Parathyroid adenoma (tissue), 2 donors: Measurements from ENCODE around the gene CXCL5.

Experiments used
- H2AFZ ChIP-seq: fragments of 300-600 bp; sonication (generic); one replicate; pipeline ENCODE4 v1.7.0; 2017; ENCODE audit warnings: antibody characterized with exemption, mild to moderate bottlenecking
- H3K27ac ChIP-seq: fragments of 300-600 bp; sonication (generic); one replicate; pipeline ENCODE4 v1.7.0; 2017
- H3K27me3 ChIP-seq: fragments of 300-600 bp; sonication (generic); one replicate; pipeline ENCODE4 v1.7.0; 2017; ENCODE audit warnings: low read length; ENCODE audit not compliant: control insufficient read depth, insufficient read depth
- H3K36me3 ChIP-seq: fragments of 300-600 bp; sonication (generic); one replicate; pipeline ENCODE4 v1.7.0; 2017; ENCODE audit warnings: low read length; ENCODE audit not compliant: control insufficient read depth, insufficient read depth
- H3K4me1 ChIP-seq: fragments of 300-600 bp; sonication (generic); one replicate; pipeline ENCODE4 v1.7.0; 2017; ENCODE audit warnings: control low read depth
- H3K4me2 ChIP-seq: fragments of 300-600 bp; sonication (generic); one replicate; pipeline ENCODE4 v1.7.0; 2017; ENCODE audit warnings: low read length
- H3K4me3 ChIP-seq: fragments of 300-600 bp; sonication (generic); one replicate; pipeline ENCODE4 v1.7.0; 2017; ENCODE audit warnings: low read depth, low read length
- H3K79me2 ChIP-seq: fragments of 300-600 bp; sonication (generic); one replicate; pipeline ENCODE4 v1.7.0; 2017; ENCODE audit warnings: control low read depth
- H3K9ac ChIP-seq: fragments of 300-600 bp; sonication (generic); one replicate; pipeline ENCODE4 v1.7.0; 2017; ENCODE audit warnings: mild to moderate bottlenecking
- H3K9me3 ChIP-seq: fragments of 300-600 bp; sonication (generic); one replicate; pipeline ENCODE4 v1.7.0; 2017; ENCODE audit warnings: low read length; ENCODE audit not compliant: control insufficient read depth
- TF ChIP-seq, protein P1 (sequence below): fragments of 300-600 bp; sonication (generic); IDR thresholded peaks from one replicate; pipeline ENCODE4 v1.7.0; 2017; ENCODE audit warnings: antibody characterized with exemption, mild to moderate bottlenecking
- donor health status: primary hyperparathyroidism.

CXCL5 gene

DNA sequence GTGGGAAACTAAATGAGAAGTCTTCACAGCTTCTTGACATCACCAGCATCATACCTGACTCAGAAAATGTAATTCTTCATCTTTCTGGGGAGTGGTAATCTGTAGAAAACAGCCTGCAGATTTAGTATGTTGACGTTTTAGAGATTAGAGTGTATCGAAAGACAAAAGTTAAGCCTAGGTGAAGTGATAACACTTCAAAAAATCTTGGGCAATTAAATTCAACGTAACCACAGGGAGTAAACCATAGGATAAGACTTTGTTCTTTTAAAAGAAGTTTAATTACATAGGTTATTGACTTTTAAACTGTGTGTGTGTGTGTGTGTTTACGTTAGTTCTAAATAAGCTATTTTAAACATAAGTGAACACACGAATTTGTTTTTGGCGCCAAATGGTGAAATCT, 1.8 kb upstream of the CXCL5 start:
- H3K79me2 ChIP-seq: no peaks in the 10 kb centered on the region
- TF ChIP-seq, protein P1, sequence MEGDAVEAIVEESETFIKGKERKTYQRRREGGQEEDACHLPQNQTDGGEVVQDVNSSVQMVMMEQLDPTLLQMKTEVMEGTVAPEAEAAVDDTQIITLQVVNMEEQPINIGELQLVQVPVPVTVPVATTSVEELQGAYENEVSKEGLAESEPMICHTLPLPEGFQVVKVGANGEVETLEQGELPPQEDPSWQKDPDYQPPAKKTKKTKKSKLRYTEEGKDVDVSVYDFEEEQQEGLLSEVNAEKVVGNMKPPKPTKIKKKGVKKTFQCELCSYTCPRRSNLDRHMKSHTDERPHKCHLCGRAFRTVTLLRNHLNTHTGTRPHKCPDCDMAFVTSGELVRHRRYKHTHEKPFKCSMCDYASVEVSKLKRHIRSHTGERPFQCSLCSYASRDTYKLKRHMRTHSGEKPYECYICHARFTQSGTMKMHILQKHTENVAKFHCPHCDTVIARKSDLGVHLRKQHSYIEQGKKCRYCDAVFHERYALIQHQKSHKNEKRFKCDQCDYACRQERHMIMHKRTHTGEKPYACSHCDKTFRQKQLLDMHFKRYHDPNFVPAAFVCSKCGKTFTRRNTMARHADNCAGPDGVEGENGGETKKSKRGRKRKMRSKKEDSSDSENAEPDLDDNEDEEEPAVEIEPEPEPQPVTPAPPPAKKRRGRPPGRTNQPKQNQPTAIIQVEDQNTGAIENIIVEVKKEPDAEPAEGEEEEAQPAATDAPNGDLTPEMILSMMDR: no peak
- H3K4me2 ChIP-seq: no peak overlapping the region
- H3K4me1 ChIP-seq: no peaks in the 10 kb centered on the region
- no peak overlapping the region for H3K9ac ChIP-seq
- H3K27ac ChIP-seq: no peak overlapping the region
- H2AFZ ChIP-seq: no peak overlapping the region
- H3K4me3 ChIP-seq: no peak overlapping the region
- H3K9me3 ChIP-seq: no peaks in the 10 kb centered on the region
- H3K36me3 ChIP-seq: no peaks in the 10 kb centered on the region
- no peaks in the 10 kb centered on the region for H3K27me3 ChIP-seq

DNA sequence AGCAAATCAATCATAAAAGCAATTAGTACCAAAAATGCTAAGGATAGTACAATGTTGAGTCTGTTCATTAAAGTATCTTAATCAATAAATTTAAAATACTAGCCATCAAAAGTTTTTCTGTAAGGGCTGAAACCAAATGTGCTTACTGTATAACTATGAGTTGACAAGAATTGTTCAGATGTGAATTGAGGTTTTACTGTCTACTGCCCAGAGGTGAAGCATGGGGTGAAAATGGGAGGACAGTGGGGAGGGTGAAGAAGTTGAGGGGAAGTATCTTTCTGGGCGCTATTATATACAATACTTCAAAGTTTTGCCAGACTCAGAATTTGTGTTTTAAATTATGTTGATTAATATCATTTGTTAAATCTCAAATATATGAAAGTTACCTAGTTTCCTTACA, 6.4 kb downstream of the CXCL5 start:
- Histone ChIP-seq H3K79me2 (no peaks in the 10 kb centered on the region), H3K4me1 (no peaks in the 10 kb centered on the region), H3K9me3 (no peaks in the 10 kb centered on the region), H3K4me2 (no peak overlapping the region), H3K9ac (no peak overlapping the region), H3K27ac (no peak overlapping the region), H3K36me3 (no peaks in the 10 kb centered on the region), H3K27me3 (no peaks in the 10 kb centered on the region), H3K4me3 (no peak overlapping the region), H2AFZ (no peak overlapping the region)
- TF ChIP-seq, protein P1: no peak

DNA sequence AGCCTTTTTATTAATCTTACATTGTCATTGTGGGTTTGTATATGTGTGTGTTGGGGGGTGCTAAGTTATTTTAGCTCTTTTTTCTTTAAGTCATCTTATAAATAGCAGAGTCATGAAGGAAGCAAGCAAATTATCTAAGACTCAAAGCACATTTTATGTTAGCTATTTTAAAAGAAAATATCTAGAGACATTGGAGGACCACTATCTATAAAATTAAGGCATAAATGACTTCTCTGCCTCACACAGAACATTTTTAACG, 6.8 kb downstream of the CXCL5 start:
- Histone ChIP-seq H3K4me2 (no peak overlapping the region), H3K79me2 (no peaks in the 10 kb centered on the region), H3K4me3 (no peak overlapping the region), H3K27ac (no peak overlapping the region), H3K9me3 (no peaks in the 10 kb centered on the region), H3K4me1 (no peaks in the 10 kb centered on the region), H3K36me3 (no peaks in the 10 kb centered on the region), H3K9ac (no peak overlapping the region), H3K27me3 (no peaks in the 10 kb centered on the region), H2AFZ (no peak overlapping the region)
- TF ChIP-seq, protein P1: no peak

DNA sequence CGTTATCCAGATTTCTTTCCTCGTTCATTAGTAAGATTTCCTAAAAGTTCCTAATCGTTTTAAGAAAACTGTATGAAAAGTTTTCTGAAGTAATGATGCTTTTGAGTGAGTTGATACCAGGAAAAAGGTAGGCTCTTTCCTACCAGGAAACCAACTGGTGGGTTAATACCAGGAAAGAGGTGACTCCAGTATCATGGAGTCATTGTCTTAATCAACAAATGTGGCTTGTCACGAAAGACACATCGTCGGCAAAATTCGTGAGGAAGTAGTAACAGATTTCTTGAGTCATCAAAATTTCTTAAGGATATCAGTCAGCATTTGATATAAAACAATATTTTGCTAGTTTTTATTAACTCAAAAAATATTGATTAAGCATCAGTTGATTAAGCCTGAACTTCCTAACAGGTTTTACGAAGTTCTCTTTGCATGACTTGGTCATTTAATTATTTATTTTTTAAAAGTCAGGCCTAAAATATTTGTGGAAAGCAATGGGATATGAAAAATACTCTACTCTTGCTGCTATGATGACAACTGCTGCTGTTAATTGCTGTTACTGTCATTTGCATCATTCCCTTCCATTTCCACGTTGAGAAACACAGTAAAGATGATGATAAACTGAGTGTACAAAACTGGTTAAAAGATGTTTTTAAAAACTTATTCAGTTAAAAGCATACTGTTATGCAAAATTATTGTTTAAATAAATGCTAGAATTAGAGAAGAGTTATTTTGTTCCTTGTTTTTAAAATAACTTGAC, 7.3 kb downstream of the CXCL5 start:
- TF ChIP-seq, protein P1: no peak
- no peak overlapping the region for H3K27ac ChIP-seq
- no peaks in the 10 kb centered on the region for H3K4me1 ChIP-seq
- no peaks in the 10 kb centered on the region for H3K79me2 ChIP-seq
- H3K4me3 ChIP-seq: no peak overlapping the region
- no peak overlapping the region for H3K4me2 ChIP-seq
- no peak overlapping the region for H3K9ac ChIP-seq
- no peaks in the 10 kb centered on the region for H3K27me3 ChIP-seq
- H3K9me3 ChIP-seq: no peaks in the 10 kb centered on the region
- no peaks in the 10 kb centered on the region for H3K36me3 ChIP-seq
- no peak overlapping the region for H2AFZ ChIP-seq

DNA sequence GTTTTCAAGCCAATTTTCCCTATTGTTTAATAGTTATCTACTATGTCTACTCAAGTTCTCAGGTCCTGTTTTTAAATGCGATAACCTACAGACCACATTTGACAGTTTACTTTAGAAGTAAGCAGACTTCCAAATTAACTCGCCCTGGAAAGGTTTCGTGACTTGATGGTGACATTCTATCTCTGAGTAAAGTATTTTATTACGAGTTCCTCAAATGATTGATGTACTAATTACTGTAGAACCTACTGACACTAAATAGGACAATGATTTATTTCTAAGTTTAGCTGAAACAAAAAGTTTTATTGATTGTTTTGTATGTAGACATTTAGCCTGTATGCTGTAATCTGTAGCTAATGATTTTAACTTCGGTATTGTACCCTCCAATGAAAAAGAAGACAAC, 8.5 kb downstream of the CXCL5 start:
- TF ChIP-seq, protein P1: no peak
- no peaks in the 10 kb centered on the region for H3K9me3 ChIP-seq
- no peak overlapping the region for H3K27ac ChIP-seq
- no peaks in the 10 kb centered on the region for H3K36me3 ChIP-seq
- no peak overlapping the region for H3K9ac ChIP-seq
- H3K4me3 ChIP-seq: no peak overlapping the region
- no peaks in the 10 kb centered on the region for H3K79me2 ChIP-seq
- no peak overlapping the region for H3K4me2 ChIP-seq
- no peak overlapping the region for H2AFZ ChIP-seq
- H3K27me3 ChIP-seq: no peaks in the 10 kb centered on the region
- H3K4me1 ChIP-seq: no peaks in the 10 kb centered on the region
